WTC11 (cell line): ENCODE data around the gene FAM193B. TPM values are rescaled to one million over a fixed set of nuclear protein-coding genes. Genes with fewer than 3 reads are reported as not detected.
A peak's percentile ranks its signal among the peaks of the same experiment; 100 is the strongest.

ENCODE experiments used
- ATAC-seq: fragments of 200-7000 bp; cut with Tn5 transposase; 2 replicates; pipeline ENCODE4 v1.10.0; 2021; ENCODE audit warnings: mild to moderate bottlenecking, moderate library complexity
- CTCF ChIA-PET: fragments of 300-600 bp; sonication (Branson Sonifier 250); formaldehyde crosslinking; loops from one replicate; lab custom pipeline; 2021; ENCODE audit warnings: antibody characterized with exemption; lab: Charles Lee
- POLR2A ChIA-PET: fragments of 350-600 bp; sonication (Branson Sonifier 250); formaldehyde crosslinking; loops from one replicate; lab custom pipeline; 2021; ENCODE audit warnings: antibody characterized with exemption; lab: Charles Lee
- DNase-seq: peaks from one replicate; pipeline ENCODE4 v3.0.0; 2021; ENCODE audit warnings: low spot score
- H3K27ac Mint-ChIP-seq: 2 replicates; pipeline ENCODE4 v1.8.0; 2021; ENCODE audit warnings: mixed read lengths
- H3K27me3 Mint-ChIP-seq: 2 replicates; pipeline ENCODE4 v1.8.0; 2021; ENCODE audit warnings: low read depth, mild to moderate bottlenecking, moderate library complexity, mixed read lengths
- H3K36me3 Mint-ChIP-seq: 2 replicates; pipeline ENCODE4 v1.8.0; 2021; ENCODE audit warnings: mixed read lengths
- H3K4me1 Mint-ChIP-seq: 2 replicates; pipeline ENCODE4 v1.8.0; 2022; ENCODE audit warnings: mixed read lengths
- H3K4me3 Mint-ChIP-seq: 2 replicates; pipeline ENCODE4 v1.8.0; 2021; ENCODE audit warnings: mild to moderate bottlenecking, moderate library complexity, mixed read lengths
- H3K9me3 Mint-ChIP-seq: 2 replicates; pipeline ENCODE4 v1.8.0; 2021; ENCODE audit warnings: mixed read lengths
- FOXP1 ChIP-seq: sonication (generic); formaldehyde crosslinking; IDR thresholded peaks from 2 replicates; pipeline ENCODE4 v1.8.0; 2022; ENCODE audit warnings: missing genetic modification reagents, mild to moderate bottlenecking, moderate library complexity, borderline replicate concordance
- GABPB1 ChIP-seq: sonication (generic); formaldehyde crosslinking; IDR thresholded peaks from 2 replicates; pipeline ENCODE4 v1.8.1; 2023; ENCODE audit warnings: mild to moderate bottlenecking, missing genetic modification reagents
- GTF2I ChIP-seq: fragments of 250-450 bp; sonication (Bioruptor Pico); conservative IDR thresholded peaks from 2 replicates; pipeline ENCODE4 v1.4.0; 2021; ENCODE audit warnings: mild to moderate bottlenecking
- NR3C1 ChIP-seq: sonication (generic); formaldehyde crosslinking; conservative IDR thresholded peaks from 2 replicates; pipeline ENCODE4 v1.8.1; 2023; ENCODE audit warnings: low read depth, mild to moderate bottlenecking, missing genetic modification reagents
- TEAD1 ChIP-seq: sonication (generic); formaldehyde crosslinking; IDR thresholded peaks from 2 replicates; pipeline ENCODE4 v1.8.0; 2022; ENCODE audit warnings: mild to moderate bottlenecking, missing genetic modification reagents
- TP53 ChIP-seq: sonication (generic); formaldehyde crosslinking; IDR thresholded peaks from 2 replicates; pipeline ENCODE4 v1.8.1; 2023; ENCODE audit warnings: mild to moderate bottlenecking, missing genetic modification reagents
- ZBTB21 ChIP-seq: sonication (generic); formaldehyde crosslinking; IDR thresholded peaks from 2 replicates; pipeline ENCODE4 v1.8.1; 2023; ENCODE audit warnings: mild to moderate bottlenecking, missing genetic modification reagents, borderline replicate concordance
- ZNF219 ChIP-seq: sonication (generic); formaldehyde crosslinking; IDR thresholded peaks from 2 replicates; pipeline ENCODE4 v1.8.0; 2023; ENCODE audit warnings: missing genetic modification reagents, mild to moderate bottlenecking, borderline replicate concordance
- ZNF416 ChIP-seq: fragments of 250-450 bp; sonication (Bioruptor Pico); IDR thresholded peaks from 2 replicates; pipeline ENCODE4 v1.9.0; 2021; ENCODE audit warnings: mild to moderate bottlenecking, inconsistent platforms
- ZNF671 ChIP-seq: fragments of 250-450 bp; sonication (Bioruptor Pico); IDR thresholded peaks from 2 replicates; pipeline ENCODE4 v1.8.0; 2021; ENCODE audit warnings: mild to moderate bottlenecking
- total RNA-seq: library from RNA; stranded (reverse); gene quantifications from 3 replicates; pipeline ENCODE4 v1.2.3, GENCODE V29; 2021
- TF ChIP-seq, protein P1 (sequence below): sonication (generic); formaldehyde crosslinking; IDR thresholded peaks from 2 replicates; pipeline ENCODE4 v1.8.1; 2023; ENCODE audit warnings: mild to moderate bottlenecking, missing genetic modification reagents
- TF ChIP-seq, protein P2 (sequence below): fragments of 250-450 bp; sonication (Bioruptor Pico); IDR thresholded peaks from 2 replicates; pipeline ENCODE4 v1.9.0; 2021; ENCODE audit warnings: mild to moderate bottlenecking
- TF ChIP-seq, protein P3 (sequence below): sonication (generic); formaldehyde crosslinking; IDR thresholded peaks from 2 replicates; pipeline ENCODE4 v1.8.0; 2023; ENCODE audit warnings: mild to moderate bottlenecking, missing genetic modification reagents
- TF ChIP-seq, protein P4 (sequence below): sonication (generic); formaldehyde crosslinking; IDR thresholded peaks from 2 replicates; pipeline ENCODE4 v1.8.1; 2022; ENCODE audit warnings: mild to moderate bottlenecking, moderate library complexity, missing genetic modification reagents
- TF ChIP-seq, protein P5 (sequence below): fragments of 250-450 bp; sonication (Bioruptor Pico); conservative IDR thresholded peaks from 2 replicates; pipeline ENCODE4 v1.9.0; 2021; ENCODE audit warnings: mild to moderate bottlenecking
- TF ChIP-seq, protein P6 (sequence below): fragments of 200-600 bp; IDR thresholded peaks from 2 replicates; pipeline ENCODE4 v1.8.0; 2022; ENCODE audit warnings: antibody characterized with exemption
- TF ChIP-seq, protein P7 (sequence below): sonication (generic); formaldehyde crosslinking; IDR thresholded peaks from 2 replicates; pipeline ENCODE4 v1.8.0; 2023; ENCODE audit warnings: missing genetic modification reagents

The FAM193B gene
- total RNA-seq, 1 experiment from 2014 or later: 101 TPM

DNA sequence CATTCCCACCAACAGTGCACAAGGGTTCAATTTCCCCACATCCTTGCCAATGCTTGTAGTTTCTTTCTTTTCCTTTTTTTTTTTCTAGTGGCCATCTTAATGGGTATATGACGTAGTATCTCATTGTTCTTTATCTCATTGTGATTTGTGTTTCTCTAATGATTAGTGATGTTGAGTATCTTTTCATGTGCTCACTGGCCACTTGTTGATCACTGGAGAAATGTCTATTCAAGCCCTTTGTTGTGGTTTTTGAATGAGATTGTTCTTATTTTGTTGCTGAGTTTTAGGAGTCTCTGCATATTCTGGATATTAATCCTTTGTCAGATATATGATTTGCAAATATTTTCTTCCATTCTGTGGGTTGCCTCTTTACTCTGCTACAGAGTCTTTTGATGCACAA lies 36.0 kb upstream of the FAM193B start:
- Mint-ChIP-seq H3K9me3 (no peaks in the 10 kb centered on the region), H3K36me3 (peaks cover 22% of the 10 kb centered on the region), H3K4me1 (peaks cover 6% of the 10 kb centered on the region), H3K4me3 (no peak overlapping the region), H3K27me3 (peaks cover 40% of the 10 kb centered on the region), H3K27ac (no peak overlapping the region)
- ATAC-seq (no peak), DNase-seq (no peak)
- POLR2A ChIA-PET: no interaction called here
- TF ChIP-seq, protein P1, sequence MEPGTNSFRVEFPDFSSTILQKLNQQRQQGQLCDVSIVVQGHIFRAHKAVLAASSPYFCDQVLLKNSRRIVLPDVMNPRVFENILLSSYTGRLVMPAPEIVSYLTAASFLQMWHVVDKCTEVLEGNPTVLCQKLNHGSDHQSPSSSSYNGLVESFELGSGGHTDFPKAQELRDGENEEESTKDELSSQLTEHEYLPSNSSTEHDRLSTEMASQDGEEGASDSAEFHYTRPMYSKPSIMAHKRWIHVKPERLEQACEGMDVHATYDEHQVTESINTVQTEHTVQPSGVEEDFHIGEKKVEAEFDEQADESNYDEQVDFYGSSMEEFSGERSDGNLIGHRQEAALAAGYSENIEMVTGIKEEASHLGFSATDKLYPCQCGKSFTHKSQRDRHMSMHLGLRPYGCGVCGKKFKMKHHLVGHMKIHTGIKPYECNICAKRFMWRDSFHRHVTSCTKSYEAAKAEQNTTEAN (CRISPR knock-in tag): no peak
- TF ChIP-seq, protein P2, sequence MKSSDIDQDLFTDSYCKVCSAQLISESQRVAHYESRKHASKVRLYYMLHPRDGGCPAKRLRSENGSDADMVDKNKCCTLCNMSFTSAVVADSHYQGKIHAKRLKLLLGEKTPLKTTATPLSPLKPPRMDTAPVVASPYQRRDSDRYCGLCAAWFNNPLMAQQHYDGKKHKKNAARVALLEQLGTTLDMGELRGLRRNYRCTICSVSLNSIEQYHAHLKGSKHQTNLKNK (CRISPR knock-in tag): no peak
- TF ChIP-seq ZBTB21 (CRISPR knock-in tag): no peak
- CTCF ChIA-PET: no interaction called here

DNA sequence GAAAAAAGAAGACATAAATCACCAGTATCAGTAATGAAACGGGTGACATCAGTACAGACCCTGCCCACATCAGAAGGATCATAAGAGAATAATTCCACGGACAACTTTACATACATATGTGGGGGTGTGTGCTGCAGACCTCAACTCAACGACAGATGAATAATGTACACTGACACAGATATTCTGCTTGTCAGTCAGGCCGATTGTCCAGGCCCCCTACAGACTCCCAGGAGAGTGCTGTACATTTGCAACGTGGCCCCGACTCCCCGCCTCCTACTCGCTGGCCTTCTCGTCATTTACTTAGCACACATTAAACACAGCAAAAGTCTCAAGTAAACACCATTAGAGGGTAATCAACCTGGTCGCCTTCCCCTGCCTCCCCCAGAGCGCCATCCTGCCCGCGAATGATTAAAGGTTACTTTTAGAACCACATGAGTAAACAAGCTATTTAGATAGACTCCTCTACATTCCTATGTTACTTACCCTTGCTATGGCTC lies 34.1 kb upstream of the FAM193B start:
- POLR2A ChIA-PET: no interaction called here
- no peak for DNase-seq
- no peak overlapping the region for H3K27ac Mint-ChIP-seq
- H3K27me3 Mint-ChIP-seq: peaks cover 59% of the 10 kb centered on the region
- TF ChIP-seq TEAD1 (no peak), GABPB1 (CRISPR knock-in tag) (0 out of 2 replicates have a peak, but pooled peaks have one; percentile 20)
- TF ChIP-seq, all 79 proteins: peak for 1
- H3K9me3 Mint-ChIP-seq: no peaks in the 10 kb centered on the region
- H3K4me3 Mint-ChIP-seq: no peak overlapping the region
- peaks cover 6% of the 10 kb centered on the region for H3K4me1 Mint-ChIP-seq
- no peak for ATAC-seq
- H3K36me3 Mint-ChIP-seq: peaks cover 3% of the 10 kb centered on the region
- CTCF ChIA-PET: interaction anchor here (1.3 kb wide), 1 partner anchor 19 kb away, joined by 4 read pairs; no protein-coding TSS in a partner anchor

DNA sequence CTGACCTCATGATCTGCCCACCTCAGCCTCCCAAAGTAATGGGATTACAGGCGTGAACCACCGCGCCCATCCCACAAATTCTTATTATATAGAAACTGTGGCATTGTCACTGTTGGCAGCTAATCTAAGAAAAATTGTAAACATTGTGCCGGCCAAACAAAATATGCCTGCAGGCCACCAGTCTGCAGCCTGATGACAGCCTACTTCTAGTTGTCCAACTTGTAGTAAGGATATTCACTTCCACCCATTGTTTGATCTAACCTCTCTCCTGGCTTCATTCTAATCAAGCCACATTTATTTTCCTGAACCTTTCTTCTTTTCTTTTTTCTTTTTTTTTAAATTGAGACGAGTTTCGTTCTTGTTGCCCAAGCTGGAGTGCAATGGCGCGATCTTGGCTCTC lies 24.0 kb upstream of the FAM193B start:
- DNase-seq (no peak), ATAC-seq (no peak)
- Mint-ChIP-seq H3K36me3 (no peaks in the 10 kb centered on the region), H3K4me3 (no peak overlapping the region), H3K4me1 (peaks cover 10% of the 10 kb centered on the region), H3K27ac (no peak overlapping the region), H3K9me3 (no peaks in the 10 kb centered on the region), H3K27me3 (peaks cover 21% of the 10 kb centered on the region; the same call in 1 of the 2 replicates)
- ChIA-PET POLR2A (no interaction called here), CTCF (no interaction called here)
- TF ChIP-seq, protein P3, sequence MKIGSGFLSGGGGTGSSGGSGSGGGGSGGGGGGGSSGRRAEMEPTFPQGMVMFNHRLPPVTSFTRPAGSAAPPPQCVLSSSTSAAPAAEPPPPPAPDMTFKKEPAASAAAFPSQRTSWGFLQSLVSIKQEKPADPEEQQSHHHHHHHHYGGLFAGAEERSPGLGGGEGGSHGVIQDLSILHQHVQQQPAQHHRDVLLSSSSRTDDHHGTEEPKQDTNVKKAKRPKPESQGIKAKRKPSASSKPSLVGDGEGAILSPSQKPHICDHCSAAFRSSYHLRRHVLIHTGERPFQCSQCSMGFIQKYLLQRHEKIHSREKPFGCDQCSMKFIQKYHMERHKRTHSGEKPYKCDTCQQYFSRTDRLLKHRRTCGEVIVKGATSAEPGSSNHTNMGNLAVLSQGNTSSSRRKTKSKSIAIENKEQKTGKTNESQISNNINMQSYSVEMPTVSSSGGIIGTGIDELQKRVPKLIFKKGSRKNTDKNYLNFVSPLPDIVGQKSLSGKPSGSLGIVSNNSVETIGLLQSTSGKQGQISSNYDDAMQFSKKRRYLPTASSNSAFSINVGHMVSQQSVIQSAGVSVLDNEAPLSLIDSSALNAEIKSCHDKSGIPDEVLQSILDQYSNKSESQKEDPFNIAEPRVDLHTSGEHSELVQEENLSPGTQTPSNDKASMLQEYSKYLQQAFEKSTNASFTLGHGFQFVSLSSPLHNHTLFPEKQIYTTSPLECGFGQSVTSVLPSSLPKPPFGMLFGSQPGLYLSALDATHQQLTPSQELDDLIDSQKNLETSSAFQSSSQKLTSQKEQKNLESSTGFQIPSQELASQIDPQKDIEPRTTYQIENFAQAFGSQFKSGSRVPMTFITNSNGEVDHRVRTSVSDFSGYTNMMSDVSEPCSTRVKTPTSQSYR (CRISPR knock-in tag): no peak

DNA sequence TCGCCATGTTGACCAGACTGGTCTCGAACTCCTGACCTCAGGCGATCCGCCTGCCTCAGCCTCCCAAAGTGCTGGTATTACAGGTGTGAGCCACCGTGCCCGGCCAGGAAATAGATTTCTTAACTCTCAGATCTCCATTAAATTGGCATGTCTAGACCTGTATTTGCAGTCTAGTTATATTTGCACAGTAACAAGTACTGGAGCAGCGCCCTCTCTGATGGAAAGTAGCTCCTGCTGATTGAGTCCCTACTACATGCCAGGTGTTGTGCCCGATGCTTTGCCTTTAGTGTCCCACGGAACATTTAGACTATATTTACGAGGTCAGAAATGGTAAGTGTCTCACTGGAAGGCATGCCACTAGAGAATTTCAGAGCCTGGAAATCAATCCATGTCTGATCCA lies 21.8 kb upstream of the FAM193B start:
- Mint-ChIP-seq H3K4me1 (peaks cover 10% of the 10 kb centered on the region), H3K36me3 (no peaks in the 10 kb centered on the region), H3K4me3 (no peak overlapping the region), H3K9me3 (no peaks in the 10 kb centered on the region), H3K27me3 (peaks cover 20% of the 10 kb centered on the region; the same call in 1 of the 2 replicates), H3K27ac (no peak overlapping the region)
- CTCF ChIA-PET: interaction anchor here (1.0 to 2.5 kb wide), 4 partner anchors 16 to 38 kb away, joined by 3 to 11 read pairs (median 6); partner anchors contain the start of gene TMED9
- POLR2A ChIA-PET: interaction anchor here (0.6 kb wide), 1 partner anchor 93 kb away, joined by 5 read pairs; no protein-coding TSS in a partner anchor
- no peak for DNase-seq
- ATAC-seq: no peak
- TF ChIP-seq ZNF671 (no peak), GABPB1 (CRISPR knock-in tag) (no peak), FOXP1 (CRISPR knock-in tag) (no peak), ZNF219 (CRISPR knock-in tag) (no peak), GTF2I (CRISPR knock-in tag) (no peak), TP53 (CRISPR knock-in tag) (no peak), NR3C1 (no peak), ZNF416 (CRISPR knock-in tag) (no peak)
- TF ChIP-seq, protein P4, sequence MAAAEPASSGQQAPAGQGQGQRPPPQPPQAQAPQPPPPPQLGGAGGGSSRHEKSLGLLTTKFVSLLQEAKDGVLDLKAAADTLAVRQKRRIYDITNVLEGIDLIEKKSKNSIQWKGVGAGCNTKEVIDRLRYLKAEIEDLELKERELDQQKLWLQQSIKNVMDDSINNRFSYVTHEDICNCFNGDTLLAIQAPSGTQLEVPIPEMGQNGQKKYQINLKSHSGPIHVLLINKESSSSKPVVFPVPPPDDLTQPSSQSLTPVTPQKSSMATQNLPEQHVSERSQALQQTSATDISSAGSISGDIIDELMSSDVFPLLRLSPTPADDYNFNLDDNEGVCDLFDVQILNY: no peak
- TF ChIP-seq, protein P5, sequence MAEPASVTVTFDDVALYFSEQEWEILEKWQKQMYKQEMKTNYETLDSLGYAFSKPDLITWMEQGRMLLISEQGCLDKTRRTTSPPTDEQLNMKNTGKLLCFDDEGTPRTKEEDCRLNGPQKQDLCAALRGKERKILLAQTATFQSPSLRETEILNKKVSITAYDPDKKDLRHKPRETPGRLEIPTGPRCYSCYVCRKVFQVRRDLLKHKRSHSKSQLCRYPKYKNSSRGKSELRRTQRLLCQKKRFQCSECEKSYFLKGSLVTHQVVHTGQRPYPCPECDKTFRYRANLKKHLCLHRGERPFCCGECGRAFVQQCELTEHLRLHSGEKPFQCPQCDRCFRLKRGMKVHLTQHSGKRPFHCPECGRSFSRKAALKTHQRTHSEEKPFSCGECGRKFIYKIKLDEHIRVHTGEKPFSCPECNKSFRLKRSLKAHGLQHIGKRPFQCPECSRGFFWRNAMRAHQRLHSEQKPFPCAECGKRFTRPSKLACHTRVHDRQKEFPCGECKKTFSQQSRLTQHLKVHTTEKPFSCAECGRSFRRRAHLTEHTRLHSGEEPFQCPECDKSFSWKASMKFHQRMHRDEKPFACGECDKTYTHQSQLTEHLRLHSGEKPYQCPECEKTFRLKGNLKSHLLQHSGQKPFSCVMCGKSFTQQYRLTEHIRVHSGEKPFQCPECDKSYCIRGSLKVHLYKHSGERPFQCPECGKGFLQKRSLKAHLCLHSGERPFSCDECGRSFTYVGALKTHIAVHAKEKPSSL (CRISPR knock-in tag): no peak
- TF ChIP-seq, protein P6, sequence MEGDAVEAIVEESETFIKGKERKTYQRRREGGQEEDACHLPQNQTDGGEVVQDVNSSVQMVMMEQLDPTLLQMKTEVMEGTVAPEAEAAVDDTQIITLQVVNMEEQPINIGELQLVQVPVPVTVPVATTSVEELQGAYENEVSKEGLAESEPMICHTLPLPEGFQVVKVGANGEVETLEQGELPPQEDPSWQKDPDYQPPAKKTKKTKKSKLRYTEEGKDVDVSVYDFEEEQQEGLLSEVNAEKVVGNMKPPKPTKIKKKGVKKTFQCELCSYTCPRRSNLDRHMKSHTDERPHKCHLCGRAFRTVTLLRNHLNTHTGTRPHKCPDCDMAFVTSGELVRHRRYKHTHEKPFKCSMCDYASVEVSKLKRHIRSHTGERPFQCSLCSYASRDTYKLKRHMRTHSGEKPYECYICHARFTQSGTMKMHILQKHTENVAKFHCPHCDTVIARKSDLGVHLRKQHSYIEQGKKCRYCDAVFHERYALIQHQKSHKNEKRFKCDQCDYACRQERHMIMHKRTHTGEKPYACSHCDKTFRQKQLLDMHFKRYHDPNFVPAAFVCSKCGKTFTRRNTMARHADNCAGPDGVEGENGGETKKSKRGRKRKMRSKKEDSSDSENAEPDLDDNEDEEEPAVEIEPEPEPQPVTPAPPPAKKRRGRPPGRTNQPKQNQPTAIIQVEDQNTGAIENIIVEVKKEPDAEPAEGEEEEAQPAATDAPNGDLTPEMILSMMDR: no peak
- TF ChIP-seq, protein P7, sequence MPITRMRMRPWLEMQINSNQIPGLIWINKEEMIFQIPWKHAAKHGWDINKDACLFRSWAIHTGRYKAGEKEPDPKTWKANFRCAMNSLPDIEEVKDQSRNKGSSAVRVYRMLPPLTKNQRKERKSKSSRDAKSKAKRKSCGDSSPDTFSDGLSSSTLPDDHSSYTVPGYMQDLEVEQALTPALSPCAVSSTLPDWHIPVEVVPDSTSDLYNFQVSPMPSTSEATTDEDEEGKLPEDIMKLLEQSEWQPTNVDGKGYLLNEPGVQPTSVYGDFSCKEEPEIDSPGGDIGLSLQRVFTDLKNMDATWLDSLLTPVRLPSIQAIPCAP (CRISPR knock-in tag): no peak
